WTC11 (cell line): ENCODE data around the gene TMEM145. TPM values are rescaled to one million over a fixed set of nuclear protein-coding genes. Genes with fewer than 3 reads are reported as not detected.

ENCODE experiments used
- ATAC-seq: fragments of 200-7000 bp; cut with Tn5 transposase; 2 replicates; pipeline ENCODE4 v1.10.0; 2021; ENCODE audit warnings: mild to moderate bottlenecking, moderate library complexity
- CTCF ChIA-PET: fragments of 300-600 bp; sonication (Branson Sonifier 250); formaldehyde crosslinking; loops from one replicate; lab custom pipeline; 2021; ENCODE audit warnings: antibody characterized with exemption; lab: Charles Lee
- POLR2A ChIA-PET: fragments of 350-600 bp; sonication (Branson Sonifier 250); formaldehyde crosslinking; loops from one replicate; lab custom pipeline; 2021; ENCODE audit warnings: antibody characterized with exemption; lab: Charles Lee
- DNase-seq: peaks from one replicate; pipeline ENCODE4 v3.0.0; 2021; ENCODE audit warnings: low spot score
- H3K27ac Mint-ChIP-seq: 2 replicates; pipeline ENCODE4 v1.8.0; 2021; ENCODE audit warnings: mixed read lengths
- H3K27me3 Mint-ChIP-seq: 2 replicates; pipeline ENCODE4 v1.8.0; 2021; ENCODE audit warnings: low read depth, mild to moderate bottlenecking, moderate library complexity, mixed read lengths
- H3K36me3 Mint-ChIP-seq: 2 replicates; pipeline ENCODE4 v1.8.0; 2021; ENCODE audit warnings: mixed read lengths
- H3K4me1 Mint-ChIP-seq: 2 replicates; pipeline ENCODE4 v1.8.0; 2022; ENCODE audit warnings: mixed read lengths
- H3K4me3 Mint-ChIP-seq: 2 replicates; pipeline ENCODE4 v1.8.0; 2021; ENCODE audit warnings: mild to moderate bottlenecking, moderate library complexity, mixed read lengths
- H3K9me3 Mint-ChIP-seq: 2 replicates; pipeline ENCODE4 v1.8.0; 2021; ENCODE audit warnings: mixed read lengths
- ATF1 ChIP-seq: sonication (generic); formaldehyde crosslinking; IDR thresholded peaks from 2 replicates; pipeline ENCODE4 v1.8.1; 2023; ENCODE audit warnings: mild to moderate bottlenecking, moderate library complexity, missing genetic modification reagents
- CREM ChIP-seq: sonication (generic); formaldehyde crosslinking; IDR thresholded peaks from 2 replicates; pipeline ENCODE4 v1.8.1; 2022; ENCODE audit warnings: mild to moderate bottlenecking, missing genetic modification reagents, moderate library complexity
- FOXK1 ChIP-seq: sonication (generic); formaldehyde crosslinking; IDR thresholded peaks from 2 replicates; pipeline ENCODE4 v1.8.0; 2022; ENCODE audit warnings: mild to moderate bottlenecking, moderate library complexity, missing genetic modification reagents
- GABPB1 ChIP-seq: sonication (generic); formaldehyde crosslinking; IDR thresholded peaks from 2 replicates; pipeline ENCODE4 v1.8.1; 2023; ENCODE audit warnings: mild to moderate bottlenecking, missing genetic modification reagents
- JAZF1 ChIP-seq: fragments of 250-450 bp; sonication (Bioruptor Pico); IDR thresholded peaks from 2 replicates; pipeline ENCODE4 v1.9.0; 2021; ENCODE audit warnings: moderate library complexity, mild to moderate bottlenecking, inconsistent platforms
- NFYB ChIP-seq: sonication (generic); formaldehyde crosslinking; conservative IDR thresholded peaks from 2 replicates; pipeline ENCODE4 v1.8.0; 2022; ENCODE audit warnings: low read depth, missing genetic modification reagents
- OVOL2 ChIP-seq: fragments of 250-450 bp; sonication (Bioruptor Pico); IDR thresholded peaks from 2 replicates; pipeline ENCODE4 v1.9.0; 2021; ENCODE audit warnings: mild to moderate bottlenecking, borderline replicate concordance
- PRRX2 ChIP-seq: fragments of 250-450 bp; sonication (Bioruptor Pico); IDR thresholded peaks from 2 replicates; pipeline ENCODE4 v1.8.0; 2021; ENCODE audit warnings: mild to moderate bottlenecking
- RELA ChIP-seq: sonication (generic); formaldehyde crosslinking; IDR thresholded peaks from 2 replicates; pipeline ENCODE4 v1.8.1; 2022; ENCODE audit warnings: missing genetic modification reagents, mild to moderate bottlenecking, borderline replicate concordance
- RORB ChIP-seq: fragments of 250-450 bp; sonication (Bioruptor Pico); IDR thresholded peaks from 2 replicates; pipeline ENCODE4 v1.9.0; 2021; ENCODE audit warnings: mild to moderate bottlenecking
- SP1 ChIP-seq: sonication (generic); formaldehyde crosslinking; conservative IDR thresholded peaks from 2 replicates; pipeline ENCODE4 v1.8.1; 2022; ENCODE audit warnings: missing genetic modification reagents
- TCF7 ChIP-seq: sonication (generic); formaldehyde crosslinking; IDR thresholded peaks from 2 replicates; pipeline ENCODE4 v1.8.0; 2022; ENCODE audit warnings: mild to moderate bottlenecking, low read depth, missing genetic modification reagents, moderate library complexity
- ZNF138 ChIP-seq: sonication (generic); formaldehyde crosslinking; conservative IDR thresholded peaks from 2 replicates; pipeline ENCODE4 v1.8.1; 2022; ENCODE audit warnings: mild to moderate bottlenecking, moderate library complexity, missing genetic modification reagents
- ZNF232 ChIP-seq: sonication (generic); formaldehyde crosslinking; IDR thresholded peaks from 2 replicates; pipeline ENCODE4 v1.8.0; 2022; ENCODE audit warnings: mild to moderate bottlenecking, missing genetic modification reagents
- ZNF263 ChIP-seq: sonication (generic); formaldehyde crosslinking; IDR thresholded peaks from 2 replicates; pipeline ENCODE4 v1.8.1; 2022; ENCODE audit warnings: low read depth, mild to moderate bottlenecking, moderate library complexity, missing genetic modification reagents
- ZNF416 ChIP-seq: fragments of 250-450 bp; sonication (Bioruptor Pico); IDR thresholded peaks from 2 replicates; pipeline ENCODE4 v1.9.0; 2021; ENCODE audit warnings: mild to moderate bottlenecking, inconsistent platforms
- ZNF423 ChIP-seq: fragments of 250-450 bp; sonication (Bioruptor Pico); IDR thresholded peaks from 2 replicates; pipeline ENCODE4 v2.1.2; 2022; ENCODE audit warnings: mild to moderate bottlenecking, moderate library complexity
- total RNA-seq: library from RNA; stranded (reverse); gene quantifications from 3 replicates; pipeline ENCODE4 v1.2.3, GENCODE V29; 2021
- TF ChIP-seq, protein P1 (sequence below): fragments of 250-450 bp; sonication (Bioruptor Pico); IDR thresholded peaks from 2 replicates; pipeline ENCODE4 v1.9.0; 2021; ENCODE audit warnings: mild to moderate bottlenecking, borderline replicate concordance
- TF ChIP-seq, protein P2 (sequence below): sonication (generic); formaldehyde crosslinking; IDR thresholded peaks from 2 replicates; pipeline ENCODE4 v1.8.1; 2022; ENCODE audit warnings: mild to moderate bottlenecking, moderate library complexity, missing genetic modification reagents
- TF ChIP-seq, protein P3 (sequence below): sonication (generic); formaldehyde crosslinking; IDR thresholded peaks from 2 replicates; pipeline ENCODE4 v1.8.1; 2022; ENCODE audit warnings: missing genetic modification reagents, borderline replicate concordance
- TF ChIP-seq, protein P4 (sequence below): sonication (generic); formaldehyde crosslinking; IDR thresholded peaks from 2 replicates; pipeline ENCODE4 v1.8.1; 2023; ENCODE audit warnings: mild to moderate bottlenecking, missing genetic modification reagents, moderate library complexity
- TF ChIP-seq, protein P5 (sequence below): sonication (generic); formaldehyde crosslinking; IDR thresholded peaks from 2 replicates; pipeline ENCODE4 v1.8.1; 2023; ENCODE audit warnings: mild to moderate bottlenecking, missing genetic modification reagents, moderate library complexity
- TF ChIP-seq, protein P6 (sequence below): sonication (generic); formaldehyde crosslinking; IDR thresholded peaks from 2 replicates; pipeline ENCODE4 v1.8.1; 2023; ENCODE audit warnings: mild to moderate bottlenecking, missing genetic modification reagents
- TF ChIP-seq, protein P7 (sequence below): sonication (generic); formaldehyde crosslinking; IDR thresholded peaks from 2 replicates; pipeline ENCODE4 v1.8.0; 2022; ENCODE audit warnings: mild to moderate bottlenecking, missing genetic modification reagents
- TF ChIP-seq, protein P8 (sequence below): fragments of 250-450 bp; sonication (Bioruptor Pico); IDR thresholded peaks from 2 replicates; pipeline ENCODE4 v1.9.0; 2021; ENCODE audit warnings: mild to moderate bottlenecking

The TMEM145 gene
- total RNA-seq, 1 experiment from 2014 or later = 6.9 TPM

DNA sequence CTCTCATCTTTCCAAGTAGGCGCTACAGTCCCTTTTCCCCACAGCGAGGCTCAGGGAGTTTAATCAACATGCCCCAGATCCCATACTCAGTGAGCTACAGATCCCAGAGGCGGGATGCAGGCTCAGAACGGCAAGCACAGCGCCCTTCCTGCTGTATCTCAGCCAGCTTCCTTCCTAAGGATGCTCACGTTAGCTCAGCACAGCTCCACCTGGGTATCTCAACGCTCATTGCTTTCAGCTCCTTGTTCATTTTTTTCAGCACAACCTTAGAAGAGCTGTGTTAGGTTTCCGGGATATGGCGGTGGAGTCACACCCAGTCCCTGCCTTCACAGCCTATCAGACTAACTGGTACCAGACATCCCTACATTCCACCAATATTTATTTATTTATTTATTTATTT, 9.2 kb downstream of the TMEM145 start:
- ATAC-seq (no peak), DNase-seq (no peak)
- Mint-ChIP-seq H3K4me1 (peaks cover 11% of the 10 kb centered on the region), H3K27ac (no peak overlapping the region)
- TF ChIP-seq, protein P1, sequence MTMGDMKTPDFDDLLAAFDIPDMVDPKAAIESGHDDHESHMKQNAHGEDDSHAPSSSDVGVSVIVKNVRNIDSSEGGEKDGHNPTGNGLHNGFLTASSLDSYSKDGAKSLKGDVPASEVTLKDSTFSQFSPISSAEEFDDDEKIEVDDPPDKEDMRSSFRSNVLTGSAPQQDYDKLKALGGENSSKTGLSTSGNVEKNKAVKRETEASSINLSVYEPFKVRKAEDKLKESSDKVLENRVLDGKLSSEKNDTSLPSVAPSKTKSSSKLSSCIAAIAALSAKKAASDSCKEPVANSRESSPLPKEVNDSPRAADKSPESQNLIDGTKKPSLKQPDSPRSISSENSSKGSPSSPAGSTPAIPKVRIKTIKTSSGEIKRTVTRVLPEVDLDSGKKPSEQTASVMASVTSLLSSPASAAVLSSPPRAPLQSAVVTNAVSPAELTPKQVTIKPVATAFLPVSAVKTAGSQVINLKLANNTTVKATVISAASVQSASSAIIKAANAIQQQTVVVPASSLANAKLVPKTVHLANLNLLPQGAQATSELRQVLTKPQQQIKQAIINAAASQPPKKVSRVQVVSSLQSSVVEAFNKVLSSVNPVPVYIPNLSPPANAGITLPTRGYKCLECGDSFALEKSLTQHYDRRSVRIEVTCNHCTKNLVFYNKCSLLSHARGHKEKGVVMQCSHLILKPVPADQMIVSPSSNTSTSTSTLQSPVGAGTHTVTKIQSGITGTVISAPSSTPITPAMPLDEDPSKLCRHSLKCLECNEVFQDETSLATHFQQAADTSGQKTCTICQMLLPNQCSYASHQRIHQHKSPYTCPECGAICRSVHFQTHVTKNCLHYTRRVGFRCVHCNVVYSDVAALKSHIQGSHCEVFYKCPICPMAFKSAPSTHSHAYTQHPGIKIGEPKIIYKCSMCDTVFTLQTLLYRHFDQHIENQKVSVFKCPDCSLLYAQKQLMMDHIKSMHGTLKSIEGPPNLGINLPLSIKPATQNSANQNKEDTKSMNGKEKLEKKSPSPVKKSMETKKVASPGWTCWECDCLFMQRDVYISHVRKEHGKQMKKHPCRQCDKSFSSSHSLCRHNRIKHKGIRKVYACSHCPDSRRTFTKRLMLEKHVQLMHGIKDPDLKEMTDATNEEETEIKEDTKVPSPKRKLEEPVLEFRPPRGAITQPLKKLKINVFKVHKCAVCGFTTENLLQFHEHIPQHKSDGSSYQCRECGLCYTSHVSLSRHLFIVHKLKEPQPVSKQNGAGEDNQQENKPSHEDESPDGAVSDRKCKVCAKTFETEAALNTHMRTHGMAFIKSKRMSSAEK (CRISPR knock-in tag) = no peak
- no peak for TF ChIP-seq ZNF263
- TF ChIP-seq, protein P2, sequence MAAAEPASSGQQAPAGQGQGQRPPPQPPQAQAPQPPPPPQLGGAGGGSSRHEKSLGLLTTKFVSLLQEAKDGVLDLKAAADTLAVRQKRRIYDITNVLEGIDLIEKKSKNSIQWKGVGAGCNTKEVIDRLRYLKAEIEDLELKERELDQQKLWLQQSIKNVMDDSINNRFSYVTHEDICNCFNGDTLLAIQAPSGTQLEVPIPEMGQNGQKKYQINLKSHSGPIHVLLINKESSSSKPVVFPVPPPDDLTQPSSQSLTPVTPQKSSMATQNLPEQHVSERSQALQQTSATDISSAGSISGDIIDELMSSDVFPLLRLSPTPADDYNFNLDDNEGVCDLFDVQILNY = no peak
- TF ChIP-seq RORB (CRISPR knock-in tag) = no peak
- no peak for TF ChIP-seq PRRX2 (CRISPR knock-in tag)
- no peak for TF ChIP-seq OVOL2 (CRISPR knock-in tag)
- TF ChIP-seq, protein P3, sequence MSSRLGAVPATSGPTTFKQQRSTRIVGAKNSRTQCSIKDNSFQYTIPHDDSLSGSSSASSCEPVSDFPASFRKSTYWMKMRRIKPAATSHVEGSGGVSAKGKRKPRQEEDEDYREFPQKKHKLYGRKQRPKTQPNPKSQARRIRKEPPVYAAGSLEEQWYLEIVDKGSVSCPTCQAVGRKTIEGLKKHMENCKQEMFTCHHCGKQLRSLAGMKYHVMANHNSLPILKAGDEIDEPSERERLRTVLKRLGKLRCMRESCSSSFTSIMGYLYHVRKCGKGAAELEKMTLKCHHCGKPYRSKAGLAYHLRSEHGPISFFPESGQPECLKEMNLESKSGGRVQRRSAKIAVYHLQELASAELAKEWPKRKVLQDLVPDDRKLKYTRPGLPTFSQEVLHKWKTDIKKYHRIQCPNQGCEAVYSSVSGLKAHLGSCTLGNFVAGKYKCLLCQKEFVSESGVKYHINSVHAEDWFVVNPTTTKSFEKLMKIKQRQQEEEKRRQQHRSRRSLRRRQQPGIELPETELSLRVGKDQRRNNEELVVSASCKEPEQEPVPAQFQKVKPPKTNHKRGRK = no peak
- TF ChIP-seq ATF1 = no peak
- TF ChIP-seq, protein P4, sequence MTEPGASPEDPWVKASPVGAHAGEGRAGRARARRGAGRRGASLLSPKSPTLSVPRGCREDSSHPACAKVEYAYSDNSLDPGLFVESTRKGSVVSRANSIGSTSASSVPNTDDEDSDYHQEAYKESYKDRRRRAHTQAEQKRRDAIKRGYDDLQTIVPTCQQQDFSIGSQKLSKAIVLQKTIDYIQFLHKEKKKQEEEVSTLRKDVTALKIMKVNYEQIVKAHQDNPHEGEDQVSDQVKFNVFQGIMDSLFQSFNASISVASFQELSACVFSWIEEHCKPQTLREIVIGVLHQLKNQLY = no peak
- no peak for TF ChIP-seq RELA
- TF ChIP-seq SP1 (CRISPR knock-in tag) = no peak
- no peak for TF ChIP-seq JAZF1 (CRISPR knock-in tag)
- TF ChIP-seq ZNF138 (CRISPR knock-in tag) = no peak
- TF ChIP-seq NFYB = no peak
- TF ChIP-seq, all 79 proteins: peak for 0
- no peak overlapping the region for H3K4me3 Mint-ChIP-seq
- CTCF ChIA-PET = interaction anchor here (0.7 to 2.6 kb wide), 6 partner anchors 8 to 116 kb away, joined by 3 to 13 read pairs (median 4); partner anchors contain the start of gene TMEM145
- H3K36me3 Mint-ChIP-seq = no peaks in the 10 kb centered on the region
- no peaks in the 10 kb centered on the region for H3K9me3 Mint-ChIP-seq
- H3K27me3 Mint-ChIP-seq = peaks cover 44% of the 10 kb centered on the region
- POLR2A ChIA-PET = no interaction called here

DNA sequence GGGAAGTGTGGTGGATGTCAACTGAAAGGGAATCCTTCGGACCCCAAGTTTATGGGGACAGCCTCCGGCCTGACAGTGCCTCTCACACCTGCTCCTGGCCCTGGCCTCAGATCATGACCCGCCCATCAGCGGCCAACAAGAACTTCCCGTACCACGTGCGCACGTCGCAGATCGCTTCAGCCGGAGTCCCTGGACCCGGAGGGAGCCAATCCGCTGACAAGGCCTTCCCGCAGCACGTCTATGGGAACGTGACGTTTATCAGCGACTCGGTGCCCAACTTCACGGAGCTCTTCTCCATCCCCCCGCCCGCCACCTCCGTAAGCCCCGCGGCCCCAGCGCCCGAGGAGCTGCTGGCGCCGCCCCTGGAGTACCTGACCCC, 10.4 kb downstream of the TMEM145 start:
- Mint-ChIP-seq H3K27me3 (peaks cover 44% of the 10 kb centered on the region), H3K4me3 (peak overlapping the region; percentile 74), H3K27ac (no peak overlapping the region; the same call in 1 of the 2 replicates), H3K36me3 (no peaks in the 10 kb centered on the region), H3K4me1 (peaks cover 13% of the 10 kb centered on the region), H3K9me3 (no peaks in the 10 kb centered on the region)
- ChIA-PET CTCF (interaction anchor here (0.6 to 2.6 kb wide), 13 partner anchors 9 to 392 kb away, joined by 3 to 13 read pairs (median 5); partner anchors contain the start of genes GSK3A and TMEM145), POLR2A (no interaction called here)
- peak; percentile 3 for ATAC-seq
- DNase-seq = peak; percentile 76
- TF ChIP-seq ZNF232 (CRISPR knock-in tag) (0 out of 2 replicates have a peak, but pooled peaks have one; percentile 29), GABPB1 (no peak), FOXK1 (peak; percentile 89), ZNF423 (CRISPR knock-in tag) (no peak), ZNF416 (no peak), TCF7 (no peak), ATF1 (no peak), CREM (no peak), OVOL2 (CRISPR knock-in tag) (no peak)
- TF ChIP-seq, protein P5, sequence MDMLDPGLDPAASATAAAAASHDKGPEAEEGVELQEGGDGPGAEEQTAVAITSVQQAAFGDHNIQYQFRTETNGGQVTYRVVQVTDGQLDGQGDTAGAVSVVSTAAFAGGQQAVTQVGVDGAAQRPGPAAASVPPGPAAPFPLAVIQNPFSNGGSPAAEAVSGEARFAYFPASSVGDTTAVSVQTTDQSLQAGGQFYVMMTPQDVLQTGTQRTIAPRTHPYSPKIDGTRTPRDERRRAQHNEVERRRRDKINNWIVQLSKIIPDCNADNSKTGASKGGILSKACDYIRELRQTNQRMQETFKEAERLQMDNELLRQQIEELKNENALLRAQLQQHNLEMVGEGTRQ (CRISPR knock-in tag) = peak; percentile 88
- TF ChIP-seq, protein P6, sequence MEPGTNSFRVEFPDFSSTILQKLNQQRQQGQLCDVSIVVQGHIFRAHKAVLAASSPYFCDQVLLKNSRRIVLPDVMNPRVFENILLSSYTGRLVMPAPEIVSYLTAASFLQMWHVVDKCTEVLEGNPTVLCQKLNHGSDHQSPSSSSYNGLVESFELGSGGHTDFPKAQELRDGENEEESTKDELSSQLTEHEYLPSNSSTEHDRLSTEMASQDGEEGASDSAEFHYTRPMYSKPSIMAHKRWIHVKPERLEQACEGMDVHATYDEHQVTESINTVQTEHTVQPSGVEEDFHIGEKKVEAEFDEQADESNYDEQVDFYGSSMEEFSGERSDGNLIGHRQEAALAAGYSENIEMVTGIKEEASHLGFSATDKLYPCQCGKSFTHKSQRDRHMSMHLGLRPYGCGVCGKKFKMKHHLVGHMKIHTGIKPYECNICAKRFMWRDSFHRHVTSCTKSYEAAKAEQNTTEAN (CRISPR knock-in tag) = 0 out of 2 replicates have a peak, but pooled peaks have one; percentile 42
- TF ChIP-seq, protein P7, sequence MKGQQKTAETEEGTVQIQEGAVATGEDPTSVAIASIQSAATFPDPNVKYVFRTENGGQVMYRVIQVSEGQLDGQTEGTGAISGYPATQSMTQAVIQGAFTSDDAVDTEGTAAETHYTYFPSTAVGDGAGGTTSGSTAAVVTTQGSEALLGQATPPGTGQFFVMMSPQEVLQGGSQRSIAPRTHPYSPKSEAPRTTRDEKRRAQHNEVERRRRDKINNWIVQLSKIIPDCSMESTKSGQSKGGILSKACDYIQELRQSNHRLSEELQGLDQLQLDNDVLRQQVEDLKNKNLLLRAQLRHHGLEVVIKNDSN (CRISPR knock-in tag) = peak; percentile 89
- TF ChIP-seq, protein P8, sequence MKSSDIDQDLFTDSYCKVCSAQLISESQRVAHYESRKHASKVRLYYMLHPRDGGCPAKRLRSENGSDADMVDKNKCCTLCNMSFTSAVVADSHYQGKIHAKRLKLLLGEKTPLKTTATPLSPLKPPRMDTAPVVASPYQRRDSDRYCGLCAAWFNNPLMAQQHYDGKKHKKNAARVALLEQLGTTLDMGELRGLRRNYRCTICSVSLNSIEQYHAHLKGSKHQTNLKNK = no peak
